GM23248 (cell line): ENCODE measurements around the gene SCAPER. TPM values are rescaled to one million over a fixed set of nuclear protein-coding genes. Genes with fewer than 3 reads are reported as not detected.

Source experiments
- DNase-seq: peaks from one replicate; pipeline ENCODE4 v3.0.0-alpha.2; 2015
- H2AFZ ChIP-seq: fragments of 200-600 bp; sonication (generic); 2 replicates; pipeline ENCODE4 v1.6.1; 2016; ENCODE audit warnings: antibody characterized with exemption
- H3F3A ChIP-seq: fragments of 200-600 bp; sonication (generic); 2 replicates; pipeline ENCODE4 v1.6.1; 2016; ENCODE audit warnings: mild to moderate bottlenecking, antibody characterized with exemption, mixed run types; ENCODE audit not compliant: insufficient read depth
- H3K27ac ChIP-seq: fragments of 200-600 bp; sonication (generic); 2 replicates; pipeline ENCODE4 v1.5.1; 2016; ENCODE audit warnings: mild to moderate bottlenecking
- H3K27me3 ChIP-seq: fragments of 200-600 bp; sonication (generic); replicated peaks from 2 replicates; pipeline ENCODE4 v1.6.1; 2016; ENCODE audit warnings: mild to moderate bottlenecking; ENCODE audit not compliant: insufficient read depth
- H3K36me3 ChIP-seq: fragments of 200-600 bp; sonication (generic); 2 replicates; pipeline ENCODE4 v1.6.1; 2016; ENCODE audit warnings: low read depth, mild to moderate bottlenecking
- H3K4me1 ChIP-seq: fragments of 200-600 bp; sonication (generic); 2 replicates; pipeline ENCODE4 v1.6.1; 2016; ENCODE audit warnings: mild to moderate bottlenecking; ENCODE audit not compliant: insufficient read depth
- H3K4me2 ChIP-seq: fragments of 200-600 bp; sonication (generic); one replicate; pipeline ENCODE4 v1.6.1; 2016; ENCODE audit warnings: mild to moderate bottlenecking; ENCODE audit not compliant: unreplicated experiment
- H3K4me3 ChIP-seq: fragments of 200-600 bp; sonication (generic); 2 replicates; pipeline ENCODE4 v1.5.1; 2016; ENCODE audit warnings: mild to moderate bottlenecking
- H3K79me2 ChIP-seq: fragments of 200-600 bp; sonication (generic); 2 replicates; pipeline ENCODE4 v1.6.1; 2016; ENCODE audit warnings: mild to moderate bottlenecking; ENCODE audit not compliant: insufficient read depth
- H3K9ac ChIP-seq: fragments of 200-600 bp; sonication (generic); 2 replicates; pipeline ENCODE4 v1.6.1; 2016; ENCODE audit warnings: mild to moderate bottlenecking
- H3K9me2 ChIP-seq: fragments of 200-600 bp; sonication (generic); 2 replicates; pipeline ENCODE4 v1.6.1; 2016; ENCODE audit warnings: mixed run types, mild to moderate bottlenecking, moderate library complexity; ENCODE audit not compliant: insufficient read depth
- H3K9me3 ChIP-seq: fragments of 200-600 bp; sonication (generic); one replicate; pipeline ENCODE4 v1.6.1; 2017; ENCODE audit warnings: low read depth
- H4K20me1 ChIP-seq: fragments of 200-600 bp; sonication (generic); 2 replicates; pipeline ENCODE4 v1.6.0; 2016; ENCODE audit not compliant: insufficient read depth
- EZH2 ChIP-seq: fragments of 200-600 bp; sonication (generic); IDR thresholded peaks from 2 replicates; pipeline ENCODE4 v1.6.1; 2018; ENCODE audit warnings: antibody characterized with exemption, mild to moderate bottlenecking; ENCODE audit not compliant: insufficient read depth, poor library complexity, severe bottlenecking
- EZH2phosphoT487 ChIP-seq: fragments of 200-600 bp; sonication (generic); IDR thresholded peaks from 2 replicates; pipeline ENCODE4 v1.6.1; 2018; ENCODE audit warnings: antibody characterized with exemption, moderate library complexity, mild to moderate bottlenecking, low read depth; ENCODE audit not compliant: insufficient read depth
- WGBS, 2 experiments: methylation state at CpG; one replicate each; pipeline ENCODE4 v1.1.6; 2015 to 2017; ENCODE audit warnings: low lambda C conversion rate in 2 of 2, low coverage in 1 of 2; ENCODE audit errors: missing lambda C conversion rate in 2 of 2; 5-methylcytosine and 5-hydroxymethylcytosine counted together
- in situ Hi-C: fragments of 300-500 bp; cut with MboI; formaldehyde crosslinking; loops from 2 replicates; pipeline ENCODE4 v1.15.0; 2020
- polyA plus RNA-seq: library from polyadenylated mRNA; unstranded; fragments of >200 nt; fragmentation: Nextera tagmentation; extraction: Ambion mirVana; gene quantifications from 2 replicates; pipeline ENCODE4 v1.2.1, GENCODE V29; 2016
- total RNA-seq: library from RNA; depleted of rRNA; stranded (reverse); fragments of >200 nt; shearing (Covaris generic); gene quantifications from 2 replicates; pipeline ENCODE4 v1.2.3, GENCODE V29; 2014

Gene SCAPER
- total and polyA plus RNA-seq, 2 experiments from 2014 or later = 5.9 to 7.8 TPM

DNA sequence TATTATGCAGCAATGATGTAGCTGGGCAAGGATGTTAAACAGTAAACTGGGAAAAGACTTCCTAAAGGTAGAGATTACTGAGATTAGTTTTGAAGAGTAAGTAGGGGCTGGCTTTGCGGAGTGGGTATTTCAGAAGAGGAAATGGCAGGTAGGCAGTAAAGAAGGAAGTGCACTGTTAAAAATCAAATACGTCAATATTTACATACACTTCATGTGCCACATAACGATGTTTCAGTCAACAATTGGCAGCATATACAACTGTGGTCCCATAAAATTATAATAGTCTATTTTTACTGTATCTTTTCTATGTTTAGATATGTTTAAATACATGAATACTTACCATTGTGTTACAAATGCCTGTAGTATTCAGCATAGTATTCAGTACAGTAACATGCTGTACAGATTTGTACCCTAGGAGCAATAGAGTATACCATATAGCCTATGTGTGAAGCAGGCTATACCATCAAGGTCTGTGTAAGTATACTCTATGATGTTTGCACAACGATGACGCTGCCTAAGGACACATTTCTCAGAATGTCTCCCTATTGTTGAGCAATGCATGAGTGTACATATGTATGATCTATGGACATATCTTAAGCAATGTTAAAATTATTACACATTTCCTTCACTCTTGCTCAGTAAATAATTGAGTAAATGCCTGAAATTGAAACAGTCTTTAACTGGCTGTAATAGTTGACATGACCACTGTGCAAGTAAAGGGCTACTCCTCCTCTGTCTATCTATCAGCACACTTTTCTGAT lies 371.9 kb downstream of the SCAPER start:
- TF ChIP-seq EZH2phosphoT487 = no peak
- TF ChIP-seq EZH2 = no peak
- in situ Hi-C loops = no loop called here
- no peaks in the 10 kb centered on the region for H3K36me3 ChIP-seq
- H3K27me3 ChIP-seq = no peaks in the 10 kb centered on the region
- no peaks in the 10 kb centered on the region for H4K20me1 ChIP-seq
- no peaks in the 10 kb centered on the region for H3K4me1 ChIP-seq
- H2AFZ ChIP-seq = no peak overlapping the region
- no peak overlapping the region for H3K9ac ChIP-seq
- H3K9me2 ChIP-seq = no peaks in the 10 kb centered on the region; the same call in 1 of the 2 replicates
- H3K4me2 ChIP-seq = no peak overlapping the region
- no peak for DNase-seq
- H3K9me3 ChIP-seq = no peaks in the 10 kb centered on the region
- no peaks in the 10 kb centered on the region for H3F3A ChIP-seq
- no peaks in the 10 kb centered on the region for H3K79me2 ChIP-seq
- H3K27ac ChIP-seq = no peak overlapping the region
- 96% methylated on average over 5 of the region's 5 CpGs for WGBS, 2 experiments
- no peak overlapping the region for H3K4me3 ChIP-seq

DNA sequence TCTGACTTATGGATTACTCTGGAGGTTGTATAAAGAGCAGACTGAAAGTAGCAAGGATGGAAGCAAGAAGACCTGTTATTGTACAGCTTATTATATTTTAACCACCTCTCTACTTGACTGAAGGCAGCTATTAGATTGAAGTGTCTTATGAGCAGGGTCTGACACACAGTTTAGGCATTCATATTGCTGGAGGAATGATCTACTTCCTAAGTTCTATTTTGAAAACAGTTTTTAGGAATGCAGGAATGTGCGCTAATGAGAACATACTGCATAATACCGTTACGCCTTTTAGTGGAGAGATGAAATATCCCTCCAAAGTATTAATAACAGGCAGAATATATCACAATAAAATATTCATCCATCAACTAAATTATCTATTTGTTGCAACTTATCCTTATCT lies 375.2 kb downstream of the SCAPER start:
- Histone ChIP-seq H3K27ac (no peak overlapping the region), H3K36me3 (no peaks in the 10 kb centered on the region), H3K9ac (no peak overlapping the region), H3K27me3 (no peaks in the 10 kb centered on the region), H3F3A (no peaks in the 10 kb centered on the region), H3K4me2 (no peak overlapping the region), H2AFZ (no peak overlapping the region), H3K4me1 (no peaks in the 10 kb centered on the region), H3K4me3 (no peak overlapping the region), H4K20me1 (no peaks in the 10 kb centered on the region), H3K79me2 (no peaks in the 10 kb centered on the region), H3K9me3 (no peaks in the 10 kb centered on the region), H3K9me2 (no peaks in the 10 kb centered on the region; the same call in 1 of the 2 replicates)
- 78 to 79% methylated on average over 3 of the region's 3 CpGs for WGBS, 2 experiments
- no peak for TF ChIP-seq EZH2
- TF ChIP-seq EZH2phosphoT487 = no peak
- DNase-seq = no peak
- in situ Hi-C loops = no loop called here

DNA sequence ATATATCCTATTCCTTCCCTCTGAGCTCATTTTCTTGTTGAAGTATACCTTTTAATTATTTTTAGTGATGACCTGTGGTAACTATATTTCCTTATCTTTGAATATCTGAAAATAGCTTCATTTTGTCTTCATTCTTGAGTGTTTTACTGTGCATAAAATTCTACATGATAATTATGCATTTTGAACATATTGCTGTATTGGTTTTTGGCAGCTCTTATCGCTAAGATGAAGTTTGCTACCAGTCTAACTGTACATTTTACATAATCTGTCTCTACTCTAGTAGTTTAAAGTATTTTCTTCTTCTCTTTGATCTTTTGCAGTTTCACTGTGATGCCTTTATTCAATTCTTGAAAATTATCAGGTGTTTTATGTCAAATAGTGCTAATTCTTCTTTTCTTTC lies 379.0 kb downstream of the SCAPER start:
- H3K36me3 ChIP-seq = no peaks in the 10 kb centered on the region
- H3K9me2 ChIP-seq = no peaks in the 10 kb centered on the region
- WGBS, 2 experiments = 93 to 94% methylated on average over 1 of the region's 1 CpG
- H3K27me3 ChIP-seq = no peaks in the 10 kb centered on the region
- H3K9me3 ChIP-seq = no peaks in the 10 kb centered on the region
- in situ Hi-C loops = no loop called here
- no peak overlapping the region for H2AFZ ChIP-seq
- DNase-seq = no peak
- no peaks in the 10 kb centered on the region for H3K4me1 ChIP-seq
- H3K79me2 ChIP-seq = no peaks in the 10 kb centered on the region
- H3K4me2 ChIP-seq = no peak overlapping the region
- no peaks in the 10 kb centered on the region for H4K20me1 ChIP-seq
- no peaks in the 10 kb centered on the region for H3F3A ChIP-seq
- H3K27ac ChIP-seq = no peak overlapping the region
- H3K4me3 ChIP-seq = no peak overlapping the region
- no peak overlapping the region for H3K9ac ChIP-seq
- TF ChIP-seq EZH2 = no peak
- no peak for TF ChIP-seq EZH2phosphoT487

DNA sequence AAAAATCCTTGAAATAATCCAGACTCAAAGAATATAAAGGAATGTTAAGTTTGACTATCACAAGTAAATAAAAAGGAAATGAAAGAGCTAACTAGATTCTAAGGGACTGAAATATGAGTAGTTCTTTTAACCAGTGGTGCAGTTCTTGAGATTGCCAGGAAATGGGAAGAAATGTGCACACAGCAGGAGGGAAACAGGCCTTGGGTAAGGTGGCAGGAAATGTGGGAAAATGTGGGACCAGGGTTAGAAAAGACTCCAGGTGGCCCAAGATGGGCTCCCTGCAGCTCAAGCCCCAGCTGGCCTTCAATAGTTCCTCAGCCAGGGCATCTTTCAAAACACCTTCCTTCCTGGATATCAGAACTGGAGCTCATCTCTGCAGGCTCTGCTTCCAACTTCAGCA lies 387.2 kb downstream of the SCAPER start:
- Histone ChIP-seq H3K9me2 (no peaks in the 10 kb centered on the region), H3F3A (no peaks in the 10 kb centered on the region), H3K4me1 (peaks cover 7% of the 10 kb centered on the region; the same call in 1 of the 2 replicates), H4K20me1 (no peaks in the 10 kb centered on the region), H3K79me2 (no peaks in the 10 kb centered on the region), H3K36me3 (no peaks in the 10 kb centered on the region), H3K27ac (no peak overlapping the region), H3K27me3 (no peaks in the 10 kb centered on the region), H3K9me3 (no peaks in the 10 kb centered on the region), H3K4me2 (no peak overlapping the region), H3K4me3 (no peak overlapping the region), H3K9ac (no peak overlapping the region), H2AFZ (no peak overlapping the region)
- no peak for TF ChIP-seq EZH2phosphoT487
- TF ChIP-seq EZH2 = no peak
- no peak for DNase-seq
- in situ Hi-C loops = no loop called here
